Measurements from ENCODE around the gene ZHX3.

DNA sequence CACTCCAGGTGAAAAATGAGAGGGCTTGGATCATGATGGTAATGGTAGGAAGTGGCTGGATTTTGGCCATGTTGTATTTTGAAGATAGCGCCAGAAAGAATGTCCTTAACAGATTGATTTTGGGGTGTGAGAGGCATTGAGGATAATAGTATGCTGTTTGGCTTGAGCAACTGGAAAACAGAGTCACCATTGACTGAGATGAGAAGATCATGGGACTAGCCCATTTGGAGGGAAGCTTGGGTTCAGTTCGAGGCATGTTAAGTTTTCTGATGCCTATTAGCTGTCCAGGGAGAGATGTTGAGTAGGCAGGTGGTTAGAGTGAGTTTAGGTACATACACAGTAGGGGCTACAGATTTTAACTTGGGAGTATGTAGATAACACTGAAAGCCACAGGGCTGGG, 156.8 kb downstream of the ZHX3 start:
- TF ChIP-seq CTCF (IDR thresholded peaks at IDR 0.05; ENCODE audit: insufficient read depth, low read length) (no peak), POLR2AphosphoS5 (IDR thresholded peaks at IDR 0.05; ENCODE audit: low read depth) (no peak), REST (IDR thresholded peaks at IDR 0.05; ENCODE audit: insufficient replicate concordance, low read depth) (no peak), GABPA (IDR thresholded peaks at IDR 0.05; ENCODE audit: low read depth) (no peak), SPI1 (IDR thresholded peaks at IDR 0.05; ENCODE audit: borderline replicate concordance, low read depth) (no peak)
